Stimulated activated CD8-positive, alpha-beta memory T cell treated with anti-CD3 and anti-CD28 coated beads, Interleukin-4, amount 100 ng/mL, for 48 hours (primary cell): Measurements from ENCODE around the gene UBIAD1.

ENCODE experiments used
- DNase-seq: peaks from one replicate; pipeline ENCODE4 v3.0.0-alpha.2; 2020

Gene UBIAD1

DNA sequence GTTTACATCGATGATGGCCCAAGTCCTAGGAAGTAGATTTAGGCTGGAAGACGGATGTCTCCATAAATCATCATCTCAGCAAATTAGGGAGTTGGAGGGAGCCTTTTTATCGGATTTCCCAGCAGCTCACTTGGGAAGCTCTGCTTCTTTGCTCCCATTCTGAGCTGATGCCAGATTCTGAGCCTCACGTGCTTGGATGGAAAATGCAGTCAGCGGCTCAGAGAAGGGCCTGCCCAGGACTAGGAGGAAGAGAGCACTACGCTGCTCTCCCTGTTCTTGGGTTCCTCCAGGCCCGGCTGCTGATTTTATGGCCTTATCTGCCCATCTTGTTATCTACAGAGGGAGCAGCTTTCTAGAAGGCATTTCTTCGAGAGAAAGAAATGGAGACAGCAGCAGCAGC is 42.0 kb downstream of the UBIAD1 start:
- no peak for DNase-seq

- DNase-seq, result no peak
These were observed 43.7 kb downstream of the UBIAD1 start for GRCh38 chr1:11316701-11317100.

- DNase-seq, result no peak
These were observed 46.0 kb downstream of the UBIAD1 start for GRCh38 chr1:11318982-11319381.

GRCh38 chr1:11320153-11320936 is 47.3 kb downstream of the UBIAD1 start:
- DNase-seq, result peak; percentile 72

DNA sequence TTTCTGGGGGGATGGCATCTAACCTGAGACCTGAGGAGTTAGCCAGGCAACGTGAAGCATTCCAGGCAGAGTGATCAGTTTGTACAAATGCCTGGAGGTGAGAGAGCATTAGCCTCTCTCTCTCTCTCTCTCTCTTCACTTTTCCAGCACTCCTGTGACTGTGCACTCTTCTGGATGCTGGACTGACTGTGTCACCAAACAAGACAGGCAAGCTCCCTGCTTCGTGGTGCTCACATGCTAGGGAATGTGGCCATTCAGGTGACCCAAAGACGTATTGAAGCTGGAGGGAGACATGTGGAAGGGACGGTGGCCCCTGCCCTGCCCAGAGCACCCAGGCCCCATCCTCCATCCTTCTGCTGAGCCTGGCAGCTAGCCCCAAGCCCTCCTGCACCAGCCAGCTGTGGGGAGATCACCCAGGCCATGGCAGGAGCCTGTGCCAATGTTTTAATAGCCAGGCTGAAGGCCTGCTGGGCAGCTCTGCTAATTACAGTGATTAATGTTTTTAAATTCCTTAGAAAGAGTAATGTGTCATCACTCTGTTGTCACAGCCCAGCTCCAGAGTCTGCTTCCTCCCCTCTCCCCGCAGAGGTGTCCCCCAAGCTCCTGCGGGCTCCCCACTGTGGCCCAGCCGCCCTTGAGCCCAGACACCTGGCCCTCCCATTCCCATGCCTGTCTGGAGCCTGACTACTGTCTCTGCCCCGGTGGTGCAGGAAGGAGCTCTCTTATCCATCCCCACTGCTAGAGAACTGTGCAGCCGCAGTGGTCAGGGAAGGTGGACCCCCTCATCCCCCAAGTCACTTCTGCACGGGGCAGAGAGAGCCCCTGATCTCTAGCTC is 48.9 kb downstream of the UBIAD1 start:
- DNase-seq, result no peak

DNA sequence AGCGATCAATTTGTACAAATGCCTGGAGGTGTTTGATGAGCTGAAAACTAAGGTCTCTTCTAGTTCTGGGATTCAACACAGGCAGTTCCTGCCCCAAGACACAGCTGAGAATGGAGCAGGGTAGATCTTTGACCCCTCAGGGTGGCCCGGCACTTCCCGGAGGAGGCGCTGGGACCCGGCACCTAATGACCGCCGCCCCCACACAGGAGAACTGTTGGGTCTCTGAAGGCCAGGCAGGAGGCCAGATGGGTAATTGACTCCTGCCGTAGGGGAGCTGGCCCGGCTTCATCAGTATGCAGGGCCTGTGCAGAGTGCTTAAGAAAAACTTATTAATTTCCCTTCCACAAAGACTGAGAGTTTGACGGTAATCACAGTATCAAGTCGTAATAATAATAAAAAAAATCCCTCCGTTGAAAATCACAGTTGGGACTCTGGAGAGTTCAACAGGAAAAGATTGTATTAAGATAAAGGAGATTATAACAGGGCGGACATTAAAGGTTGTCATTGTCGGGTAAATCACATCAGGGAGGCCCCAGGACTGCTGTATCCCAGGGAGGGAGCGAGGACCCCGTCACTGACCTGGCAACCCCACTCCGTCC is 51.7 kb downstream of the UBIAD1 start:
- no peak for DNase-seq

- DNase-seq, result no peak
These were observed 53.1 kb downstream of the UBIAD1 start for GRCh38 chr1:11326070-11326469.

GRCh38 chr1:11328444-11328843 is 55.4 kb downstream of the UBIAD1 start:
- no peak for DNase-seq

DNA sequence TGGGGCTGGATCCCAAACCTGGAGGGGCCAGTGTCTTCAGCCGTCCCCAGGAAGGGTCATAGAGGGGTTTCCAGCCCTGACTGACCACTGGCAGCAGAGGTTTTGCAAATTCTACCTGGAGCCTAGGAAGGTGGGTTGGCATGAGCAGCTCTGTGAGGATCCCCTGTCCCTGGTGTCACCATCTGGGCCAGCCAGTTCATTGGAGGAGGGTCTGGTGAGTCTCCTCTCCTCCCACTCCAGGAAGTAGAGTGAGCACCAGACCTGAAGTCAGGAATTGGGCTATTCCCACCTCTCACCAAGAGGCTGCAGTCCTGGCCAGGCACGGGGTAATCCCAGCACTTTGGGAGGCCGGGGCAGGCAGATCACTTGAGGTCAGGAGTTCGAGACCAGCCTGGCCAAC is 57.4 kb downstream of the UBIAD1 start:
- no peak for DNase-seq

DNA sequence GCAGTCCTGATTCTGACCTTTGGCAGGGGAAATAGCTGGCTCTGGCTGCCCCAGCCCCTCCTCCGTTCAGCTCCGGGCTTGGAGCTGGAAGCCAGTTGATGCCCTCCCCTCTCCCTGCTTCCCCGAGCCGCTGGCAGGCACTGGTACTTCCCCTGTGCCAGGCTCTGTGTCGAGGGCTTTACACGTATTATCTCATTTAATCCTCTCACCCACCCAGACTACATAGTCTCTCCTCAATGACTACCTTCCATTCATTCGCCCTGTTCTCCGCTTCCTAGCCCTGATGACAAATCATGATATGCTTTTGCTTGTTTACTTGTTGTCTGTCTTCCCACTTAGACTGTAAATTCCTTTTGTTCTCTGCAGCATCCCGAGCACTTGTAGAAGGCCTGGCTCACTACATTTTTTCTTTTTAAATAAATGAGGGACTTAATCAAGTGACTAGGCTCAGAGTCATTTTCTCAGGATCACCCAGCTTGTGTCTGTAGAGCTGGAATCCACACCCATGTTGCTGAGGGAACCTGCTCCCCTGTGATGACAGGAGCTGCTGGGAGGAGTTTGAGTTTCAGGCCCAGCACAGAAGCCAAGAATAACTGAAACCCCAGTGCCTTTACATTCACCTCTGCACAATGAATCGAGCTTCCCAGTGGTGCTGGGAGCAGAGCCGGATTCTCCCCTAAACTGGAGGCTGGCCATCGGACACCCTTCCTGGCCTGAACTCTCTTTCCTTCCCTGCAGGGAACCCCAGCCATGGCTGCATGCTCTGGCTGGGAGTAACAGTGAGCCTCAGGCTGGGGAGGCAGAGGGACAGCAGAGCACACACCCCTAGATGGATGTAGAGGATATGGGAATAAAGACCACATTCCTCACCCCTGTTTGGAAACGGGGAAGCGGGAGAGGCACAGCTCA is 58.3 kb downstream of the UBIAD1 start:
- DNase-seq, result no peak

- DNase-seq, result no peak
These were observed 59.0 kb downstream of the UBIAD1 start for GRCh38 chr1:11331945-11332546.

DNA sequence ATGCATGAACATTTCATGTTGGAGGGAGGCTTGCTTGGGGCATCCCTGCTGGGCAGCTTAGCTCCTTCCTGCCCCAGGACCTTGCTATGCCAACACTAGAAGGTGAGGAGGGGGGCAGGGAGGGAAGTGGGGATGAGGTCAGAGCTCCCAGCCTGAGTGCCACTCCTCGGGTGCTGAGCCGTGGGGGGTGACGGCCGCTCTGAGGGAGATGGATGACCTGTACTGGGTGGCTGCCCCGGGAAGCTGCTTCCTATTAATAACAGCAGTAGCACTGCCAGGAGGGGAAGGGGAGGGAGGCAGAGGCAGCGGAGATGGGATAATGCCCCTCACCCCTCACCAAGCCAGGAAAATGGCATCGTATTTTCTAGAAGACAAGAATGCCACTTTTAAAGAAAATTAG is 60.6 kb downstream of the UBIAD1 start:
- no peak for DNase-seq

DNA sequence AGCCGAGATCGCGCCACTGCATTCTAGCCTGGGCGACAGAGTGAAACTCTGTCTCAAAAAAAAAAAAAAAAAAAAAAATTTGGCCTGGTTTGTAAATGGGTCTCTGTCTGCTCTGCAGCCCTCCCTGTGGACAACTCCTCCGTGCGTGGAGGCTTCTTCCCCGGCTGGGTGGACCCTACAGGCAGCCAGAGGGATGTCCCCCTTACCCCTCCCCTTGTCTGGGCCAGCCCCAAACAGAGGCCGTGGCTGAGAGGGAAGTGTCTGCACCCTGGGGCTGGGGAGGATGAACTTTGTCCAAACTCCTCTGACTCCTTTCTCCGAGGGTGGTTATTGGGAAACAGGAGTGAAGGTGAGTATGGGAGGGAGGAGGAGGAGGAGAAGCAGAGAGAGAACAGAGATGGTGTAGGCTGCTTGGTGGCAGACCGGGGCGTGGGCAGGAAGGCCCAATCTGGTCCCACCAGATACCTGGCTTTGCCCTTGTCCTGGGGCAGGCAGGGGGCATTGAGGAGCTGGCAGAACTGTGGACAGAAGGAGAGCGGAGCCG is 61.3 kb downstream of the UBIAD1 start:
- no peak for DNase-seq

GRCh38 chr1:11334821-11335220 is 61.8 kb downstream of the UBIAD1 start:
- DNase-seq, result no peak

DNA sequence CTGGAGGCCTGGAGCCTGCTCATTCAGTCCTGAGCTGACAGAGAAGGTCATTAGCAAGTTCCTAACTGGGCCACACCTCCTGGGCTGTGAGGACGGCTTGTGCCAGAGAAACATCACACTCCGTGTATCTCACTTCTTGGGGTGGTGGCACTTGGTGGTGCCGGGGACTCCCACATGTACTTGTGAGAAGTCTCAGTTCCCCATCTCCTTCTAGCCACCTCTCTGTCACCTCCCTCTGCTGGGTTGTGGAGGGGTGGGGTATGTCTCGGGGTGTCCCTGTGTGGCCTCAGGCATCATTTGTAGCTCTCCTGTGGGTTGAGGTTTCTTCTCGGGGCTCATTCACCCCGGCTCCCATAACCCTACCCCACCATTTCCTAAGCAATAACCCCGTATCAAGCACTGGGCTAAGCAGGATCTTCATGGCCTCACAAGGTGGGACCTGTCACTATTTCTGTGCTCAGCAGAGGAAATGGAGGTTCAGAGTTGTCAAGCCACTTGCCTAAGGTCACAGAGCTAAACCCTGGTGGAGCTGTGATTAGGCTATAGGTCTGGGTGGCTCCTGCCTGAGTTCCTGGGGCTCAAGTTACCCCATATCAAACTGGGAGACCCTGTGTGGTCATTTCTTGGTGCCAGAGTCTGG is 62.5 kb downstream of the UBIAD1 start:
- DNase-seq, result no peak

DNA sequence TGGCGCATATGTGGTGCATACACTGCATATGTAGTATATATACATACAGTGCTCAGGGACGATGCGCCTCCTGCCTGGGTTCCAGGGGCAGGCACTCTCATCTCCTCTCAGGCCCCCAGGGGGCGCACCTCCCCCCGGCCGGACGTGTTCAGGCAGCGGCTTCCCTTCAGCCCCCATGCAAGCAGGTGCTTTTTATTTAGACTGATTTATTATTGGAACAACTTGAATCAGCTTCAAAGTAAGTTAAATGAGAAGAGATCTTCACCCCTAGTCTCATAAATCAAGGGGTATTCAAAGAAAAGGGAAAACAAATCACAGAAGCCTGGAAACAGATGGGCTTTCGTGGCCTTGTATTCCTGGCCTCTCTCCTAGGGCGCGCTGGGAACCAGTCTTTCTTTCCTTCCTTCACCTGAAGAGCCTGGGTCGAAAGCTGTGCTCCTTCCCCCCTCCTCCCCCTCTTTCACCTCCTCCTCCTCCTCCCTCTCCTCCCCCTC is 64.6 kb downstream of the UBIAD1 start:
- DNase-seq, result peak; percentile 86
